Endodermal cell (in vitro differentiated cells): Measurements from ENCODE around the gene GPD2. TPM values are rescaled to one million over a fixed set of nuclear protein-coding genes. Genes with fewer than 3 reads are reported as not detected.

Experiments used
- DNase-seq: peaks from one replicate; pipeline ENCODE4 v3.0.0-alpha.2; 2017
- H3K27ac ChIP-seq: 2 replicates; pipeline ENCODE4 v1.5.1; 2013; ENCODE audit warnings: mild to moderate bottlenecking, low read depth, low read length, moderate library complexity
- H3K27me3 ChIP-seq: 2 replicates; pipeline ENCODE4 v1.6.1; 2013; ENCODE audit warnings: mild to moderate bottlenecking, low read length, moderate library complexity; ENCODE audit not compliant: insufficient read depth, control insufficient read depth, poor library complexity, severe bottlenecking
- H3K36me3 ChIP-seq: 2 replicates; pipeline ENCODE4 v1.7.0; 2013; ENCODE audit warnings: mild to moderate bottlenecking, low read length, moderate library complexity; ENCODE audit not compliant: control insufficient read depth, insufficient read depth
- H3K4me1 ChIP-seq: one replicate; pipeline ENCODE4 v1.7.0; 2013; ENCODE audit warnings: low read length; ENCODE audit not compliant: control insufficient read depth, insufficient read depth
- H3K4me3 ChIP-seq: 2 replicates; pipeline ENCODE4 v1.5.1; 2013; ENCODE audit warnings: mild to moderate bottlenecking, low read length, moderate library complexity
- H3K9ac ChIP-seq: 2 replicates; pipeline ENCODE4 v1.6.1; 2013; ENCODE audit warnings: mild to moderate bottlenecking, low read length, moderate library complexity; ENCODE audit not compliant: poor library complexity, severe bottlenecking; ENCODE audit errors: extremely low read depth
- H3K9me3 ChIP-seq: 2 replicates; pipeline ENCODE4 v1.6.1; 2013; ENCODE audit warnings: mild to moderate bottlenecking, low read length, moderate library complexity; ENCODE audit not compliant: control insufficient read depth
- H3K27ac Mint-ChIP-seq: 2 replicates; pipeline ENCODE4 v1.8.0; 2020; ENCODE audit warnings: mixed read lengths
- H3K27me3 Mint-ChIP-seq: 2 replicates; pipeline ENCODE4 v1.8.0; 2021; ENCODE audit warnings: mild to moderate bottlenecking, mixed read lengths; ENCODE audit not compliant: insufficient read depth
- H3K36me3 Mint-ChIP-seq: 2 replicates; pipeline ENCODE4 v1.8.0; 2020; ENCODE audit warnings: low read depth, mixed read lengths
- H3K4me1 Mint-ChIP-seq: 2 replicates; pipeline ENCODE4 v1.8.0; 2020; ENCODE audit warnings: mixed read lengths
- H3K4me3 Mint-ChIP-seq: 2 replicates; pipeline ENCODE4 v1.8.0; 2020; ENCODE audit warnings: mild to moderate bottlenecking, moderate library complexity, mixed read lengths
- H3K9me3 Mint-ChIP-seq: 2 replicates; pipeline ENCODE4 v1.8.0; 2020; ENCODE audit warnings: mild to moderate bottlenecking, mixed read lengths
- WGBS, 2 experiments: methylation state at CpG; one replicate each; pipeline versions ENCODE4 v1.1.5 to v1.1.7; 2013; ENCODE audit warnings: missing lambda C conversion rate in 2 of 2, mixed read lengths in 1 of 2; ENCODE audit not compliant: insufficient coverage in 1 of 2, insufficient read length in 1 of 2; 5-methylcytosine and 5-hydroxymethylcytosine counted together
- total RNA-seq, 2 donors: library from RNA; stranded (reverse); fragmentation: NEBNext Ultra II Directional in 1 of 2; extraction: Animal tissue kit (Norgen Biotek cat#: 25700) in 1 of 2; gene quantifications; 2 replicates in 1 of 2; 3 replicates in 1 of 2; pipeline ENCODE4 v1.2.1, GENCODE V29; 2021
- TF ChIP-seq, protein P1 (sequence below): fragments of 200-600 bp; sonication (generic); conservative IDR thresholded peaks from 2 replicates; pipeline ENCODE4 v1.5.0; 2021; ENCODE audit warnings: antibody characterized with exemption, mild to moderate bottlenecking

Gene GPD2
- total RNA-seq, 2 donors from 2014 or later, result 51.7 to 64.6 TPM

DNA sequence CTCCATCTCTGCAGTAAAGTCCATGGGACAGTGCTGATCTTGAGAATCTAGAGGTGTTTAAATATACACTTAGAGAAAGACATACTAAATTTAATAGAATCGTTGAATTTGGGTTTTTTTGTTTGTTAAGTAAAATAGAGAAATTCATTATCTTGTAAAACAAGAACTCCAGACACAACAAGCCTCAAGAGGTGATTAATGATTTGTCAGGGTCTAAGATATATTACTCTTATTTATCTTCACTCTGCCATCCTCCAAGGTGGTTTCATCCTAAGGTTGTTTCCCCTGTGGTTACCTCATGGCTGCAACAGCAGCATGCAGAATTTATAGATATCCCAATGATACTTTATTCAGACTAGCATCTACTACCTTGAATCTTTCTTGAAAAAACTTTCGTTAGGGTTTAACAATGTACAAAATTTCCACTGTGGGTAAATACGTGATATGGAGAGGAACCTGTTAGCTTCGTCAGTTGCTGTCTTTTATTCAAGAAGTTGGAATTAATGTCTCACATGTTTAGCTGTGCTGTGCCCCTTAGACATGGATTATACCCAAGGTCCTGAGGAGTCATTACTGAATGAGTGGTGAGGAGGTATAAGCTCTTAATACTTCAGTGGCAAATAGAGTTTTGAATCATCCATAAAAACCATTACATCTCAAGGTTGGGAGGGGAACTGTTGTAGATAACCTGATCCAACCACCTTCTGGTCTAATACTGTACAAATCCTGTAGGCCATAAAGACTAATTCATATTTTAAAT, 128.0 kb downstream of the GPD2 start:
- H3K27ac ChIP-seq, result no peak overlapping the region
- no peaks in the 10 kb centered on the region for H3K36me3 ChIP-seq
- no peaks in the 10 kb centered on the region for H3K4me1 ChIP-seq
- DNase-seq, result no peak
- no peaks in the 10 kb centered on the region for H3K27me3 Mint-ChIP-seq
- no peak overlapping the region for H3K4me3 Mint-ChIP-seq
- no peaks in the 10 kb centered on the region for H3K27me3 ChIP-seq
- WGBS, 2 experiments, result 91 to 95% methylated on average over 3 of the region's 4 CpGs
- H3K9ac ChIP-seq, result no peak overlapping the region
- no peak overlapping the region for H3K27ac Mint-ChIP-seq
- no peaks in the 10 kb centered on the region for H3K9me3 Mint-ChIP-seq
- peaks cover 11% of the 10 kb centered on the region for H3K4me1 Mint-ChIP-seq
- H3K36me3 Mint-ChIP-seq, result no peaks in the 10 kb centered on the region
- no peak overlapping the region for H3K4me3 ChIP-seq
- TF ChIP-seq, protein P1, sequence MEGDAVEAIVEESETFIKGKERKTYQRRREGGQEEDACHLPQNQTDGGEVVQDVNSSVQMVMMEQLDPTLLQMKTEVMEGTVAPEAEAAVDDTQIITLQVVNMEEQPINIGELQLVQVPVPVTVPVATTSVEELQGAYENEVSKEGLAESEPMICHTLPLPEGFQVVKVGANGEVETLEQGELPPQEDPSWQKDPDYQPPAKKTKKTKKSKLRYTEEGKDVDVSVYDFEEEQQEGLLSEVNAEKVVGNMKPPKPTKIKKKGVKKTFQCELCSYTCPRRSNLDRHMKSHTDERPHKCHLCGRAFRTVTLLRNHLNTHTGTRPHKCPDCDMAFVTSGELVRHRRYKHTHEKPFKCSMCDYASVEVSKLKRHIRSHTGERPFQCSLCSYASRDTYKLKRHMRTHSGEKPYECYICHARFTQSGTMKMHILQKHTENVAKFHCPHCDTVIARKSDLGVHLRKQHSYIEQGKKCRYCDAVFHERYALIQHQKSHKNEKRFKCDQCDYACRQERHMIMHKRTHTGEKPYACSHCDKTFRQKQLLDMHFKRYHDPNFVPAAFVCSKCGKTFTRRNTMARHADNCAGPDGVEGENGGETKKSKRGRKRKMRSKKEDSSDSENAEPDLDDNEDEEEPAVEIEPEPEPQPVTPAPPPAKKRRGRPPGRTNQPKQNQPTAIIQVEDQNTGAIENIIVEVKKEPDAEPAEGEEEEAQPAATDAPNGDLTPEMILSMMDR, result no peak
- H3K9me3 ChIP-seq, result no peaks in the 10 kb centered on the region

GRCh38 chr2:156565066-156565710, 129.0 kb downstream of the GPD2 start:
- H3K4me1 ChIP-seq, result no peaks in the 10 kb centered on the region
- Mint-ChIP-seq H3K27me3 (no peaks in the 10 kb centered on the region), H3K4me3 (no peak overlapping the region), H3K9me3 (no peaks in the 10 kb centered on the region), H3K4me1 (peaks cover 11% of the 10 kb centered on the region), H3K27ac (no peak overlapping the region), H3K36me3 (peaks cover 5% of the 10 kb centered on the region)
- no peaks in the 10 kb centered on the region for H3K27me3 ChIP-seq
- TF ChIP-seq, protein P1, result no peak
- no peaks in the 10 kb centered on the region for H3K36me3 ChIP-seq
- H3K27ac ChIP-seq, result no peak overlapping the region
- H3K4me3 ChIP-seq, result no peak overlapping the region
- H3K9ac ChIP-seq, result no peak overlapping the region
- WGBS, 2 experiments, result 92 to 94% methylated on average over 2 to 5 of the region's 5 CpGs
- H3K9me3 ChIP-seq, result no peaks in the 10 kb centered on the region
- DNase-seq, result no peak

DNA sequence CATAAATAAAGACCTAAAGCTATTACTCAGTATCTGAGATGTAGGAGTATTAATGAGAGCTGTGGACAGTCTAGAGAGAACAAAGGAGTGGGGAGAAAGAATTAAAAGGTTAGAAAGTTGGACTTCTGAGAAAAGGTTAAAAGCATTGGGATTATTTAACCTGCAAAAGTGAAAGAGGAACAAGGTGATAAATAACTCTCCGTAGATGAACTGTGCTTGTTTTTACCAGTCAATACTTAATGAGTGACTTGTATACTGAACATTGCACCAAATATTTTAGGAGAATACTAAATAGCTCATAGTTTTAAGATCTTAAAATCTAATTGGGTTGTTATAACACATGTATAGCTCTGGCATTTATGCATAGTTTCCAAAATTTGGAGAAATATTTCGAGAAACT, 137.5 kb downstream of the GPD2 start:
- WGBS, 2 experiments, result 92% methylated on average over 2 of the region's 2 CpGs; no CpG with 5 or more reads in 1 of the 2 experiments
- Histone ChIP-seq H3K27me3 (no peaks in the 10 kb centered on the region), H3K4me3 (no peak overlapping the region), H3K9ac (no peak overlapping the region), H3K9me3 (no peaks in the 10 kb centered on the region), H3K27ac (no peak overlapping the region), H3K36me3 (peaks cover 6% of the 10 kb centered on the region), H3K4me1 (no peaks in the 10 kb centered on the region)
- Mint-ChIP-seq H3K4me1 (no peaks in the 10 kb centered on the region), H3K27ac (no peak overlapping the region), H3K36me3 (peaks cover 28% of the 10 kb centered on the region), H3K27me3 (no peaks in the 10 kb centered on the region), H3K4me3 (no peak overlapping the region), H3K9me3 (peaks cover 6% of the 10 kb centered on the region)
- no peak for DNase-seq
- TF ChIP-seq, protein P1, result no peak
